Esophagus muscularis mucosa (tissue), 4 donors: ENCODE data around the gene C19orf33. TPM values are rescaled to one million over a fixed set of nuclear protein-coding genes. Genes with fewer than 3 reads are reported as not detected.

Experiments
- DNase-seq: peaks from one replicate; pipeline ENCODE4 v3.0.0-alpha.2; 2017; ENCODE audit errors: extremely low spot score
- H3K27ac ChIP-seq, 4 donors: fragments of 200-600 bp; sonication (generic); replicated peaks in 1 of 4; 1 replicate in 3 of 4; 2 replicates in 1 of 4; pipeline ENCODE4 v1.5.1; 2016 to 2019; ENCODE audit warnings: mild to moderate bottlenecking in 1 of 4
- H3K27me3 ChIP-seq, 4 donors: fragments of 200-600 bp; sonication (generic); one replicate each; pipeline versions ENCODE4 v1.5.1 to v1.6.0; 2016 to 2019
- H3K36me3 ChIP-seq, 4 donors: fragments of 200-600 bp; sonication (generic); one replicate each; pipeline ENCODE4 v1.5.1; 2016 to 2019
- H3K4me1 ChIP-seq, 4 donors: fragments of 200-600 bp; sonication (generic); one replicate each; pipeline ENCODE4 v1.5.1; 2016 to 2019
- H3K4me3 ChIP-seq, 4 donors: fragments of 200-600 bp; sonication (generic); 1 replicate in 2 of 4; 2 replicates in 2 of 4; pipeline ENCODE4 v1.5.1; 2016 to 2019; ENCODE audit warnings: mild to moderate bottlenecking in 4 of 4, moderate library complexity in 1 of 4
- H3K9me3 ChIP-seq, 4 donors: fragments of 200-600 bp; sonication (generic); 1 replicate in 3 of 4; 2 replicates in 1 of 4; pipeline ENCODE4 v1.5.1; 2016 to 2019
- CTCF ChIP-seq, 3 experiments: fragments of 200-600 bp in 2 of 3; fragments of 450-650 bp in 1 of 3; sonication (generic) in 2 of 3; IDR thresholded peaks; one replicate each; pipeline ENCODE4 v1.5.1; 2017 to 2019; ENCODE audit warnings: antibody characterized with exemption in 3 of 3, mild to moderate bottlenecking in 2 of 3, moderate library complexity in 1 of 3
- EP300 ChIP-seq: sonication (generic); formaldehyde crosslinking; IDR thresholded peaks from one replicate; pipeline ENCODE4 v1.6.1; 2017; ENCODE audit warnings: antibody characterized with exemption
- POLR2A ChIP-seq: fragments of 450-650 bp; IDR thresholded peaks from one replicate; pipeline ENCODE4 v1.6.1; 2017; ENCODE audit warnings: antibody characterized with exemption, moderate library complexity, mild to moderate bottlenecking, low read depth
- POLR2AphosphoS5 ChIP-seq, 2 donors: sonication (generic); formaldehyde crosslinking; IDR thresholded peaks; one replicate each; pipeline ENCODE4 v1.6.1; 2017; ENCODE audit warnings: antibody characterized with exemption in 2 of 2
- WGBS: methylation state at CpG from one replicate; pipeline ENCODE4 v1.1.5; 2018; 5-methylcytosine and 5-hydroxymethylcytosine counted together
- intact Hi-C: fragments of 100-400 bp; cut with DNase I; formaldehyde crosslinking; loops from one replicate; pipeline ENCODE4 v1.15.1; 2023
- total RNA-seq, 4 donors: library from RNA; depleted of rRNA; stranded (reverse); fragments of >200 nt; gene quantifications; one replicate each; pipeline versions ENCODE4 v1.1.0 to v1.2.1, GENCODE V29; 2016

C19orf33 gene
- total RNA-seq, 4 donors from 2014 or later, result 7.8 to 8.6 (median 8.1) TPM

DNA sequence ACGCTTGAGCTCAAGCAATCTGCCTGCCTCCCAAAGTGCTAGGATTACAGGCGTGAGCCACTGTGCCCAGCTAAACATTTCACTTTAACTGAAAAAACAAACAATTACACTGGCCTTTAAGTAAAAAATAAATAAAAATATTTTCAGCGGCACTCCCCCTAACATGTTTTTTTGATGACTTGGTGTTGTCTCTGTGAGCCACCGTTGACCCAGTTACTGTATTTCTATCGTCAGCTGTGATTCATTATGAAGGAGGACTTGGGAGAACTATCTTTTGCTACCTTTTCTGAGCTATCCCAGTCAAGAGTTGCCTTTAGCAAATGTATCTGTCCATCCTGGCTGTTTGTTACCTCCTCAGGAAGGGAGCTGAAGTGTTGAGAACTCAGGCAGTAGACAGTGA, 18.5 kb upstream of the C19orf33 start:
- no peak for DNase-seq
- Histone ChIP-seq H3K9me3 (no peaks in the 10 kb centered on the region), H3K27ac (no peak overlapping the region), H3K4me1 (peaks cover 3 to 6% (median 5%) of the 10 kb centered on the region in 4 donors), H3K36me3 (peaks cover 0 to 10% (median 0%) of the 10 kb centered on the region in 4 donors), H3K4me3 (no peak overlapping the region), H3K27me3 (no peaks in the 10 kb centered on the region)
- TF ChIP-seq CTCF (IDR thresholded peaks at IDR 0.05) (no peak), EP300 (no peak), POLR2A (no peak), POLR2AphosphoS5 (IDR thresholded peaks at IDR 0.05) (no peak)
- 94% methylated on average over 5 of the region's 5 CpGs for WGBS
- intact Hi-C loops, result no loop called here

DNA sequence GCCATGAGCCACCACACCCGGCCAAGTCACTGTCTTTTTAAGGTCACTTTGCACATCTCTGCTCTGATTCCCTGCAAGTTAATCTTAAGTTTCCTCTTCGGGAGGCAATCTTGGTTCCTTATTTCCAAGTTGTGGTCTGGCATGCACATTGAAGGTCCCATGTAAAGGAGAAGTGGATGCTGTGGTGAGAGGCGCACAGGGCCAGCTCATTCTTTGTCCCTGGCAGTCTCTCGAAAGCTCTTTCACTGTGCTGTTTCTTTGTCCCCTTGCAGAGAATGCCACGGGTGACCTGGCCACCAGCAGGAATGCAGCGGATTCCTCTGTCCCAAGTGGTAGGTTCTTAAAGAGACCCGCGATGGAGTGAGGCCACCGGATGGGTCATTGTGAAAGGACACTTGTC, 16.4 kb upstream of the C19orf33 start:
- Histone ChIP-seq H3K4me1 (peaks cover 0 to 11% (median 7%) of the 10 kb centered on the region in 4 donors), H3K4me3 (no peak overlapping the region), H3K27ac (no peak overlapping the region), H3K36me3 (peaks cover 0 to 19% (median 0%) of the 10 kb centered on the region in 4 donors), H3K27me3 (no peaks in the 10 kb centered on the region), H3K9me3 (no peaks in the 10 kb centered on the region)
- WGBS, result 87% methylated on average over 5 of the region's 9 CpGs
- TF ChIP-seq POLR2AphosphoS5 (IDR thresholded peaks at IDR 0.05), result no peak
- TF ChIP-seq CTCF (IDR thresholded peaks at IDR 0.05), result no peak
- TF ChIP-seq EP300, result no peak
- no peak for TF ChIP-seq POLR2A
- intact Hi-C loops, result no loop called here
- no peak for DNase-seq

DNA sequence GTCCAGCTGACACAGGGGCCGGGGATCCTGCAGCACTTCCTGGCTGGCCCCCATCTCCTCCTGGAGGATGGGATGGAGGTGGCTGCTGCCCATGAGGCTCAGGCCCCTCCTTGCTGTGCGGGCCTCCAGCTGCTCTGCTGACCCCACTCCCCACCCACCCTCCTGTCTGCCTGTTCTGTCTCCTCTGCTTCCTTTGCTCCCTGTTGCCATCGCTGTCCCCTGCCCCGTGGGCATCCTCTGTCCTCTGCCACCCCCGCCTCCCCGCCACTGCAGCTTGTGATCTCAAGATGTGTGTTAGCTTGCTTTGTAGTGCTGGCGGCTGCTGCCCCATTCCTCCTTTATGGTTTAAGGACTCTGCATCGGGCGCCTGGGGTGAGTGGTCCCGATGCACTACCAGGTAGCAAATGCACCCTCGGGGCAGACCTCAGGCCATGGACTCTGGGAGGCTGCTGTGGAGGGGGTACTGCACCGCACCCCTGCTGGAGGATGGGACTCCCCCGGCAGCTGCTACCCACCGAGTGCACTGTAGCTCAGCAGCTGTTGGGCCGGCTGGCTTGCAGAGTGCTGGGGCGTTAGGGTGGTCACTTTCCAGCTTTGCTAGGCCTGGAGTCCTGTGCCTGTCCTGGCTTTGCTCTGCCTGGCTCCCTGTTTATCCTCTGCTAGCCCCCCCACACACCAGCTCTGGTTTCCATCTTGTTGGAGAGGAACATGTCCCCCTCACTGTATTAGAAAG, 15.8 kb upstream of the C19orf33 start:
- 72% methylated on average over 16 of the region's 16 CpGs for WGBS
- Histone ChIP-seq H3K36me3 (peaks cover 0 to 19% (median 0%) of the 10 kb centered on the region in 4 donors), H3K4me1 (peaks cover 0 to 11% (median 7%) of the 10 kb centered on the region in 4 donors), H3K4me3 (no peak overlapping the region), H3K27ac (no peak overlapping the region), H3K27me3 (no peaks in the 10 kb centered on the region), H3K9me3 (no peaks in the 10 kb centered on the region)
- no peak for DNase-seq
- TF ChIP-seq EP300 (no peak), POLR2AphosphoS5 (IDR thresholded peaks at IDR 0.05) (no peak), CTCF (IDR thresholded peaks at IDR 0.05) (no peak), POLR2A (no peak)
- intact Hi-C loops, result no loop called here

DNA sequence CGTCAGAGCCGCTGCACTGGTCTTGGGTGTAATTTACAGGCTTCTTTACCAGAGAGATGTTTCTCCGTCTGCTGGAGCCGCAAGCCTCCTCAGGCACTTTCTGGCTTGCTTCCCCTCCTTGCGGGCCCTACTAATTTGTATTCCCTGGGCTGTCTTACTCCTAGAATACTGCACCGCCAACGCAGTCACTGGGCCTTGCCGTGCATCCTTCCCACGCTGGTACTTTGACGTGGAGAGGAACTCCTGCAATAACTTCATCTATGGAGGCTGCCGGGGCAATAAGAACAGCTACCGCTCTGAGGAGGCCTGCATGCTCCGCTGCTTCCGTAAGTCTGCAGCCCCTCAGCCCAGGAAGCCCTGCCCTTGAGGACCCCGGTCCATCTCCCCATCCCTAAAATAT, 14.1 kb upstream of the C19orf33 start:
- WGBS, result 96% methylated on average over 12 of the region's 15 CpGs
- intact Hi-C loops, result no loop called here
- Histone ChIP-seq H3K4me1 (peaks cover 0 to 11% (median 7%) of the 10 kb centered on the region in 4 donors), H3K36me3 (peaks cover 0 to 19% (median 0%) of the 10 kb centered on the region in 4 donors), H3K27ac (no peak overlapping the region), H3K9me3 (no peaks in the 10 kb centered on the region), H3K4me3 (no peak overlapping the region), H3K27me3 (no peaks in the 10 kb centered on the region)
- no peak for DNase-seq
- TF ChIP-seq POLR2A, result no peak
- TF ChIP-seq EP300, result no peak
- TF ChIP-seq POLR2AphosphoS5 (IDR thresholded peaks at IDR 0.05), result no peak
- TF ChIP-seq CTCF (IDR thresholded peaks at IDR 0.05), result no peak
